ENCODE results near the gene PIK3R2. TPM values are rescaled to one million over a fixed set of nuclear protein-coding genes. Genes with fewer than 3 reads are reported as not detected.
"Not testable (repeated sequence)": the region's sequence is repeated elsewhere in the genome, so short reads cannot be mapped to it uniquely, and the experiment has no call there.

Gene PIK3R2
- total RNA-seq, 4 donors from 2014 or later: 6.3 to 11.7 (median 7.4) TPM

GRCh38 chr19:18158467-18158866, 5.5 kb downstream of the PIK3R2 start:
- DNase-seq (ENCODE audit: low spot score): no peak
- ATAC-seq (ENCODE audit: low FRiP score): no peak
- no peak for TF ChIP-seq CTCF (IDR thresholded peaks at IDR 0.05)

- not testable (repeated sequence) for ATAC-seq (ENCODE audit: low FRiP score); DNase-seq (ENCODE audit: low spot score)
These were observed 6.2 kb downstream of the PIK3R2 start for GRCh38 chr19:18159059-18159616.

- TF ChIP-seq CTCF (IDR thresholded peaks at IDR 0.05): no peak
- DNase-seq (ENCODE audit: low spot score) (no peak), ATAC-seq (ENCODE audit: low FRiP score) (no peak)
These were observed 6.8 kb downstream of the PIK3R2 start for GRCh38 chr19:18159810-18160209.

- no peak for TF ChIP-seq CTCF (IDR thresholded peaks at IDR 0.05)
- DNase-seq (ENCODE audit: low spot score) (no peak), ATAC-seq (ENCODE audit: low FRiP score) (no peak)
These were observed 7.6 kb downstream of the PIK3R2 start for GRCh38 chr19:18160493-18160970.

- peak; percentile 82 for ATAC-seq (ENCODE audit: low FRiP score)
- DNase-seq (ENCODE audit: low spot score): peak; percentile 63
These were observed 8.1 kb downstream of the PIK3R2 start for GRCh38 chr19:18160971-18161635.

GRCh38 chr19:18161636-18162002, 8.7 kb downstream of the PIK3R2 start:
- ATAC-seq (ENCODE audit: low FRiP score) (peak; percentile 8), DNase-seq (ENCODE audit: low spot score) (no peak)
- no peak for TF ChIP-seq CTCF (IDR thresholded peaks at IDR 0.05)

More at GRCh38 chr19:18160971-18161635, 8.1 kb downstream of the PIK3R2 start:
- TF ChIP-seq CTCF (IDR thresholded peaks at IDR 0.05): peak in 2 of 3 donors; percentile 11 to 55

GRCh38 chr19:18164072-18164471, 11.1 kb downstream of the PIK3R2 start:
- no peak for DNase-seq (ENCODE audit: low spot score)
- TF ChIP-seq CTCF (IDR thresholded peaks at IDR 0.05): no peak
- ATAC-seq (ENCODE audit: low FRiP score): no peak
